H1 (cell line): ENCODE data around the gene VN1R2. TPM values are rescaled to one million over a fixed set of nuclear protein-coding genes. Genes with fewer than 3 reads are reported as not detected.

Experiments
- CHD1 ChIP-seq: IDR thresholded peaks from 2 replicates; pipeline ENCODE4 v1.6.1; 2012; ENCODE audit warnings: low read depth, low read length, improper control_type of control experiment
- CHD2 ChIP-seq: IDR thresholded peaks from 2 replicates; pipeline ENCODE4 v1.6.1; 2012; ENCODE audit warnings: low read length, improper control_type of control experiment
- CTCF ChIP-seq, 3 experiments: IDR thresholded peaks; 1 replicate in 2 of 3; 2 replicates in 1 of 3; pipeline versions ENCODE4 v1.5.1 to v1.6.1; 2011; ENCODE audit warnings: low read length in 3 of 3, mild to moderate bottlenecking in 3 of 3, inconsistent platforms in 2 of 3, low read depth in 1 of 3, moderate library complexity in 1 of 3; ENCODE audit not compliant: insufficient read depth in 1 of 3; ENCODE audit errors: control extremely low read depth in 1 of 3
- EZH2 ChIP-seq: fragments of 200-600 bp; sonication (generic); IDR thresholded peaks from 2 replicates; pipeline ENCODE4 v1.7.1; 2012; ENCODE audit warnings: low read depth, mild to moderate bottlenecking, moderate library complexity, low read length, inconsistent platforms; ENCODE audit not compliant: severe bottlenecking
- KDM5A ChIP-seq: fragments of 200-600 bp; IDR thresholded peaks from 2 replicates; pipeline ENCODE4 v1.7.1; 2012; ENCODE audit warnings: mild to moderate bottlenecking, low read length, inconsistent platforms, mixed read lengths
- SIN3A ChIP-seq, 2 experiments: IDR thresholded peaks in 1 of 2; conservative IDR thresholded peaks in 1 of 2; 2 replicates each; pipeline ENCODE4 v1.6.1; 2011 to 2012; ENCODE audit warnings: low read length in 2 of 2, improper control_type of control experiment in 1 of 2, low read depth in 1 of 2, mild to moderate bottlenecking in 1 of 2
- SP2 ChIP-seq: IDR thresholded peaks from 2 replicates; pipeline ENCODE4 v1.6.1; 2012; ENCODE audit warnings: mild to moderate bottlenecking, low read length, inconsistent platforms
- SP4 ChIP-seq: IDR thresholded peaks from 2 replicates; pipeline ENCODE4 v1.6.1; 2012; ENCODE audit warnings: low read length, inconsistent platforms
- polyA plus RNA-seq, 7 experiments: library from polyadenylated mRNA; depleted of rRNA in 3 of 7; stranded (reverse) in 5 of 7; unstranded in 2 of 7; fragments of >200 nt in 5 of 7; fragments of 200-250 nt in 2 of 7; gene quantifications; 1 replicate in 5 of 7; 2 replicates in 1 of 7; 4 replicates in 1 of 7; pipeline versions ENCODE4 v1.2.1 to v1.2.3, GENCODE V29; 2011 to 2013; ENCODE audit warnings: missing spikeins in 2 of 7, mixed read lengths in 2 of 7
- total RNA-seq: library from RNA; stranded (reverse); fragmentation: NEBNext Ultra II Directional; extraction: Animal tissue kit (Norgen Biotek cat#: 25700); gene quantifications from 2 replicates; pipeline ENCODE4 v1.2.1, GENCODE V29; 2021
- TF ChIP-seq, protein P1 (sequence below): fragments of 300-600 bp; sonication (generic); IDR thresholded peaks from 2 replicates; pipeline ENCODE4 v1.7.1; 2012; ENCODE audit warnings: low read length, moderate library complexity, mild to moderate bottlenecking, inconsistent platforms; ENCODE audit not compliant: insufficient replicate concordance

The VN1R2 gene
- total and polyA plus RNA-seq, 2 of the 8 experiments (the other 6 are each of a cell fraction or from before 2014, with no cell fraction given): not detected

DNA sequence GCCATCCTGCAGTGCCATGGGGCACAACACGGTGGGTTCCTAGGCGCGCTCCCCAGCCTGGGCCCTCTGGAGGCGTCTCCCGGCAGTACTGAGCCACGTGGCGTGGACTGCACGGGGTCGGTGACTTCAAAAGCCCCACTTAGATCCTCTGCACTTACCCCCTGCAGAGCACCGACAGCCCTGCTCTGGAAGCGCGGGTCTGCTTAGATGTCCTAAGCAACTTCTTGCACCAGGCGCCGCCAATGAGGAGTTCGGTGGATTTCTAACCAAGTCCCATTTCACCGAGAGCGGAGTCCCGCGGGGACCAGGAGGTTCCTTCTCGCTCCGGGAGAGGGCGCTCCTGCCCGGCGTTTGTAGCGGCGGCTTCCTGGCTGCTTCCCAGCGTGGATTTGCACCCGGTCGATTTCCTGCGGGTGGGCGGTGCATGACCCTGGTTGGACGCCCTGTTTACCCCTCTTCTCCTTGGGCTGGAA, 50.3 kb downstream of the VN1R2 start (continued):
- peak; percentile 52 for TF ChIP-seq CHD2
- no peak for TF ChIP-seq SIN3A (conservative IDR thresholded peaks at IDR 0.05 in 1 of 2, IDR thresholded peaks at IDR 0.05 in 1 of 2; ENCODE audit: low read depth in 1 of 2, low read length in 2 of 2)
- TF ChIP-seq CHD1: no peak
- TF ChIP-seq SP4: no peak
- TF ChIP-seq SP2: no peak
- peak; percentile 85 to 97 (median 92) for TF ChIP-seq CTCF (IDR thresholded peaks at IDR 0.05; ENCODE audit: control extremely low read depth in 1 of 3, insufficient read depth in 1 of 3, low read depth in 1 of 3, low read length in 3 of 3)
- TF ChIP-seq EZH2: no peak
- TF ChIP-seq, protein P1, sequence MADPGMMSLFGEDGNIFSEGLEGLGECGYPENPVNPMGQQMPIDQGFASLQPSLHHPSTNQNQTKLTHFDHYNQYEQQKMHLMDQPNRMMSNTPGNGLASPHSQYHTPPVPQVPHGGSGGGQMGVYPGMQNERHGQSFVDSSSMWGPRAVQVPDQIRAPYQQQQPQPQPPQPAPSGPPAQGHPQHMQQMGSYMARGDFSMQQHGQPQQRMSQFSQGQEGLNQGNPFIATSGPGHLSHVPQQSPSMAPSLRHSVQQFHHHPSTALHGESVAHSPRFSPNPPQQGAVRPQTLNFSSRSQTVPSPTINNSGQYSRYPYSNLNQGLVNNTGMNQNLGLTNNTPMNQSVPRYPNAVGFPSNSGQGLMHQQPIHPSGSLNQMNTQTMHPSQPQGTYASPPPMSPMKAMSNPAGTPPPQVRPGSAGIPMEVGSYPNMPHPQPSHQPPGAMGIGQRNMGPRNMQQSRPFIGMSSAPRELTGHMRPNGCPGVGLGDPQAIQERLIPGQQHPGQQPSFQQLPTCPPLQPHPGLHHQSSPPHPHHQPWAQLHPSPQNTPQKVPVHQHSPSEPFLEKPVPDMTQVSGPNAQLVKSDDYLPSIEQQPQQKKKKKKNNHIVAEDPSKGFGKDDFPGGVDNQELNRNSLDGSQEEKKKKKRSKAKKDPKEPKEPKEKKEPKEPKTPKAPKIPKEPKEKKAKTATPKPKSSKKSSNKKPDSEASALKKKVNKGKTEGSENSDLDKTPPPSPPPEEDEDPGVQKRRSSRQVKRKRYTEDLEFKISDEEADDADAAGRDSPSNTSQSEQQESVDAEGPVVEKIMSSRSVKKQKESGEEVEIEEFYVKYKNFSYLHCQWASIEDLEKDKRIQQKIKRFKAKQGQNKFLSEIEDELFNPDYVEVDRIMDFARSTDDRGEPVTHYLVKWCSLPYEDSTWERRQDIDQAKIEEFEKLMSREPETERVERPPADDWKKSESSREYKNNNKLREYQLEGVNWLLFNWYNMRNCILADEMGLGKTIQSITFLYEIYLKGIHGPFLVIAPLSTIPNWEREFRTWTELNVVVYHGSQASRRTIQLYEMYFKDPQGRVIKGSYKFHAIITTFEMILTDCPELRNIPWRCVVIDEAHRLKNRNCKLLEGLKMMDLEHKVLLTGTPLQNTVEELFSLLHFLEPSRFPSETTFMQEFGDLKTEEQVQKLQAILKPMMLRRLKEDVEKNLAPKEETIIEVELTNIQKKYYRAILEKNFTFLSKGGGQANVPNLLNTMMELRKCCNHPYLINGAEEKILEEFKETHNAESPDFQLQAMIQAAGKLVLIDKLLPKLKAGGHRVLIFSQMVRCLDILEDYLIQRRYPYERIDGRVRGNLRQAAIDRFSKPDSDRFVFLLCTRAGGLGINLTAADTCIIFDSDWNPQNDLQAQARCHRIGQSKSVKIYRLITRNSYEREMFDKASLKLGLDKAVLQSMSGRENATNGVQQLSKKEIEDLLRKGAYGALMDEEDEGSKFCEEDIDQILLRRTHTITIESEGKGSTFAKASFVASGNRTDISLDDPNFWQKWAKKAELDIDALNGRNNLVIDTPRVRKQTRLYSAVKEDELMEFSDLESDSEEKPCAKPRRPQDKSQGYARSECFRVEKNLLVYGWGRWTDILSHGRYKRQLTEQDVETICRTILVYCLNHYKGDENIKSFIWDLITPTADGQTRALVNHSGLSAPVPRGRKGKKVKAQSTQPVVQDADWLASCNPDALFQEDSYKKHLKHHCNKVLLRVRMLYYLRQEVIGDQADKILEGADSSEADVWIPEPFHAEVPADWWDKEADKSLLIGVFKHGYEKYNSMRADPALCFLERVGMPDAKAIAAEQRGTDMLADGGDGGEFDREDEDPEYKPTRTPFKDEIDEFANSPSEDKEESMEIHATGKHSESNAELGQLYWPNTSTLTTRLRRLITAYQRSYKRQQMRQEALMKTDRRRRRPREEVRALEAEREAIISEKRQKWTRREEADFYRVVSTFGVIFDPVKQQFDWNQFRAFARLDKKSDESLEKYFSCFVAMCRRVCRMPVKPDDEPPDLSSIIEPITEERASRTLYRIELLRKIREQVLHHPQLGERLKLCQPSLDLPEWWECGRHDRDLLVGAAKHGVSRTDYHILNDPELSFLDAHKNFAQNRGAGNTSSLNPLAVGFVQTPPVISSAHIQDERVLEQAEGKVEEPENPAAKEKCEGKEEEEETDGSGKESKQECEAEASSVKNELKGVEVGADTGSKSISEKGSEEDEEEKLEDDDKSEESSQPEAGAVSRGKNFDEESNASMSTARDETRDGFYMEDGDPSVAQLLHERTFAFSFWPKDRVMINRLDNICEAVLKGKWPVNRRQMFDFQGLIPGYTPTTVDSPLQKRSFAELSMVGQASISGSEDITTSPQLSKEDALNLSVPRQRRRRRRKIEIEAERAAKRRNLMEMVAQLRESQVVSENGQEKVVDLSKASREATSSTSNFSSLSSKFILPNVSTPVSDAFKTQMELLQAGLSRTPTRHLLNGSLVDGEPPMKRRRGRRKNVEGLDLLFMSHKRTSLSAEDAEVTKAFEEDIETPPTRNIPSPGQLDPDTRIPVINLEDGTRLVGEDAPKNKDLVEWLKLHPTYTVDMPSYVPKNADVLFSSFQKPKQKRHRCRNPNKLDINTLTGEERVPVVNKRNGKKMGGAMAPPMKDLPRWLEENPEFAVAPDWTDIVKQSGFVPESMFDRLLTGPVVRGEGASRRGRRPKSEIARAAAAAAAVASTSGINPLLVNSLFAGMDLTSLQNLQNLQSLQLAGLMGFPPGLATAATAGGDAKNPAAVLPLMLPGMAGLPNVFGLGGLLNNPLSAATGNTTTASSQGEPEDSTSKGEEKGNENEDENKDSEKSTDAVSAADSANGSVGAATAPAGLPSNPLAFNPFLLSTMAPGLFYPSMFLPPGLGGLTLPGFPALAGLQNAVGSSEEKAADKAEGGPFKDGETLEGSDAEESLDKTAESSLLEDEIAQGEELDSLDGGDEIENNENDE: no peak
- no peak for TF ChIP-seq KDM5A
